ENCODE measurements around the gene SMIM17. TPM values are rescaled to one million over a fixed set of nuclear protein-coding genes. Genes with fewer than 3 reads are reported as not detected.

SMIM17 gene
- polyA plus RNA-seq, 1 experiment: not detected

- Histone ChIP-seq H3K27me3 (ENCODE audit: control insufficient read depth, insufficient read depth, low read length) (no peaks in the 10 kb centered on the region), H3K4me3 (ENCODE audit: low read depth, low read length) (no peak overlapping the region), H3K36me3 (ENCODE audit: control insufficient read depth, insufficient read depth, low read length) (no peaks in the 10 kb centered on the region)
- TF ChIP-seq CTCF (IDR thresholded peaks at IDR 0.05; ENCODE audit: insufficient read depth, low read depth, low read length): no peak
- no peak for DNase-seq (ENCODE audit: low read depth)
- POLR2A ChIA-PET: no interaction called here
- CTCF ChIA-PET: no interaction called here
Observed at GRCh38 chr19:56687031-56687430, 44.1 kb downstream of the SMIM17 start.

DNA sequence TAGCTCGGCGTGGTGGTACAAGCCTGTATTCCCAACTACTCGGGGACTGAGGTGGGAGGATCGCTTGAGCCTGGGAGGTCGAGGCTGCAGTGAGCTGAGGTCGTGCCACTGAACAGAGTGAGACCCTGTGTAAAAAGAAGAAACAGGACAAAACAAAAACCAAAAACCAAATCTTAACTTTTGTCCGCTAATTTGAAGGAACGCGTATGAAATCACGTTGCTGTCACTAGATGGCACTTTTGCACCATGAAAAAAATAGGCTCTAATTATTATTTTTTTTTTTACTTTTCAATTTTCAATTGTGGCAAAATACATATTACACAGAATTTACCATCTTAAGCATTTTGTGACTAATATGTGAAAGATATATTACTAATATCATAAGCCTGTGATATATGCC lies 46.2 kb downstream of the SMIM17 start:
- Histone ChIP-seq H3K27me3 (ENCODE audit: control insufficient read depth, insufficient read depth, low read length) (no peaks in the 10 kb centered on the region), H3K36me3 (ENCODE audit: control insufficient read depth, insufficient read depth, low read length) (no peaks in the 10 kb centered on the region), H3K4me3 (ENCODE audit: low read depth, low read length) (no peak overlapping the region)
- ChIA-PET POLR2A (no interaction called here), CTCF (no interaction called here)
- no peak for TF ChIP-seq CTCF (IDR thresholded peaks at IDR 0.05; ENCODE audit: insufficient read depth, low read depth, low read length)
- DNase-seq (ENCODE audit: low read depth): no peak

DNA sequence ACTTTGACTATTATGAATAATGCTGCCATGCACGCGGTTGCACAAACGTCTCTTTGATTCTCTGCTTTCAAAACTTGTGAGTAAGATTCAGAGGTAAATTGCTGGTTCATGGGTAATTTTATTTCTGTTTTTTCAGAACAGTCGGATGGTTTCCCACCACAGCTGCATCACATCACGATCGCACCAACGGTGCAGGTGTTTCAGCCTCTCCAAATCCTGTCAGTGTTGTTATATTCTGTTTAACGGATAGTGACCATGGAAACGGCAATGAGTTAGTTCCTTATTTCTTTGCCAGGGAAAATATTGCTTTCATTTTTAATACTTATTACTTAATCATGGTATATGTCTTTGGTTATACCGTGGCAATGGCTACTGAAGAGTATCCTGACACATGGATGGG lies 47.7 kb downstream of the SMIM17 start:
- CTCF ChIA-PET: no interaction called here
- no peak for TF ChIP-seq CTCF (IDR thresholded peaks at IDR 0.05; ENCODE audit: insufficient read depth, low read depth, low read length)
- DNase-seq (ENCODE audit: low read depth): no peak
- H3K27me3 ChIP-seq (ENCODE audit: control insufficient read depth, insufficient read depth, low read length): no peaks in the 10 kb centered on the region
- no peak overlapping the region for H3K4me3 ChIP-seq (ENCODE audit: low read depth, low read length)
- no peaks in the 10 kb centered on the region for H3K36me3 ChIP-seq (ENCODE audit: control insufficient read depth, insufficient read depth, low read length)
- POLR2A ChIA-PET: no interaction called here

DNA sequence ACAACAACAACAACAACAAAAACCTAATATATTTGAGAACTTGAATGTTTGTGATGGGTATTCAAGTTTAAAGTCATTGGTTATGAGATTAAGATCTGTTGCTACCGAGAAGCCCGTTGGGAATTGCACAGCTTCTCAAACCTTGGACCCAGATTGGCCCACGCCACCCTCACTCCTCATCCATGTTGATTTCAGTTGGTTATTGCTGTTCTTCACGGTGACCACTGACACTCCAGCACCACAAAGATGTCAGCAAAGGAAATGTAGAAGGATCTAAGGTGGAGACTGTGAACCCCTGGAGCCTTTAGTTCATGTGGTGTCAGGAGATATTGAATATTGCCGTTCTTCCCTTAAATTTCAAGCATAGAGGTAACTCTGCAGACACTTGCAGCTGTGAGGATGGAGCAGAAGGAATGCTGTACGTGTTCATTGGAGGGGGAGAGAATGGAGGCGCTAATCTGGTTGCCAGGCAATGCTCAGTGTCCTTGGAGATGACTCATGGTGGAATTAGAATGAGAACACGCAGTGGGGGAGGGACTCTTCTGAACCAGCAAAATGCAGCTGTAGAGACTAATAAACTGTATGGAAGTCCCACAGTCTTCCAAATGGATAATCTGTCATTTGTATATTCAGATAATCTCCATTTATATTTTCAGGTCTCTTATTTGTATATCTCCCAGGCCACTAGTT lies 49.4 kb downstream of the SMIM17 start:
- Histone ChIP-seq H3K36me3 (ENCODE audit: control insufficient read depth, insufficient read depth, low read length) (no peaks in the 10 kb centered on the region), H3K4me3 (ENCODE audit: low read depth, low read length) (no peak overlapping the region), H3K27me3 (ENCODE audit: control insufficient read depth, insufficient read depth, low read length) (no peaks in the 10 kb centered on the region)
- no peak for DNase-seq (ENCODE audit: low read depth)
- ChIA-PET POLR2A (no interaction called here), CTCF (no interaction called here)
- TF ChIP-seq CTCF (IDR thresholded peaks at IDR 0.05; ENCODE audit: insufficient read depth, low read depth, low read length): no peak

GRCh38 chr19:56699552-56699951 lies 56.6 kb downstream of the SMIM17 start:
- no peak overlapping the region for H3K4me3 ChIP-seq (ENCODE audit: low read depth, low read length)
- no peaks in the 10 kb centered on the region for H3K27me3 ChIP-seq (ENCODE audit: control insufficient read depth, insufficient read depth, low read length)
- H3K36me3 ChIP-seq (ENCODE audit: control insufficient read depth, insufficient read depth, low read length): no peaks in the 10 kb centered on the region
- ChIA-PET POLR2A (no interaction called here), CTCF (no interaction called here)
- no peak for TF ChIP-seq CTCF (IDR thresholded peaks at IDR 0.05; ENCODE audit: insufficient read depth, low read depth, low read length)
- no peak for DNase-seq (ENCODE audit: low read depth)

Data from BJ (cell line).